Stimulated activated naive CD8-positive, alpha-beta T cell treated with anti-CD3 and anti-CD28 coated beads, Interleukin-15, Interleukin-2, amounts not matched to agents 100 ng/mL and 50 ng/mL, for 24 hours (primary cell): ENCODE measurements around the gene CDH23.

ENCODE experiments used
- H3K27ac Mint-ChIP-seq: one replicate; pipeline ENCODE4 v1.8.0; 2021; ENCODE audit warnings: mild to moderate bottlenecking, mixed read lengths
- H3K27me3 Mint-ChIP-seq: one replicate; pipeline ENCODE4 v1.8.0; 2021; ENCODE audit warnings: mixed read lengths
- H3K36me3 Mint-ChIP-seq: one replicate; pipeline ENCODE4 v1.8.0; 2021; ENCODE audit warnings: low read depth, mixed read lengths
- H3K4me1 Mint-ChIP-seq: one replicate; pipeline ENCODE4 v1.8.0; 2021; ENCODE audit warnings: low read depth, mixed read lengths
- H3K4me3 Mint-ChIP-seq: one replicate; pipeline ENCODE4 v1.8.0; 2021; ENCODE audit warnings: mild to moderate bottlenecking, mixed read lengths
- H3K9me3 Mint-ChIP-seq: one replicate; pipeline ENCODE4 v1.8.0; 2021; ENCODE audit warnings: mixed read lengths

Gene CDH23

DNA sequence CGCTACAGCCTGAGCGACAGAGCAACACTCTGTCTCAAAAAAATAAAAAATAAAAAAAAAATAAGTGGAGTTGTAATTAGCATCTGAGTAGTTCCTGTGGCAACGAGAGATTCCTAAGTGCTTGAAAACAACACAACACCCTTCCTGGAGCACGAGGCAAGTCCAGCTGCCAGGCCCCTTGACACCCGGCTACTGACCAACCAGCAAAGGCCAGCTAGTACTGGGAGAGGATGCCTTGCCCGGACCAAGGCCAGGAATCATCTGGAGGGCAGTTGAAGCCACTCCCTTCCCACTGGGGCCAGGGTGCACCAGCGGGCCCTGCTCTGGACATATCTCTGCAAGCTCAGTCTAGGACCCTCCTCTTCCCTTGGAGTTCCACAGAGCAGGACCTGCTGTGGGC, 322.3 kb downstream of the CDH23 start:
- H3K9me3 Mint-ChIP-seq = no peaks in the 10 kb centered on the region
- H3K27me3 Mint-ChIP-seq = no peaks in the 10 kb centered on the region
- H3K27ac Mint-ChIP-seq = no peak overlapping the region
- H3K4me1 Mint-ChIP-seq = peaks cover 54% of the 10 kb centered on the region
- no peaks in the 10 kb centered on the region for H3K36me3 Mint-ChIP-seq
- H3K4me3 Mint-ChIP-seq = no peak overlapping the region

- Mint-ChIP-seq H3K4me3 (no peak within 1 kb of the TSS), H3K27me3 (no peaks in the 10 kb centered on the region), H3K36me3 (no peaks in the 10 kb centered on the region), H3K4me1 (peaks cover 54% of the 10 kb centered on the region), H3K27ac (no peak within 1 kb of the TSS), H3K9me3 (no peaks in the 10 kb centered on the region)
Observed at GRCh38 chr10:71719464-71720201, 322.9 kb downstream of the CDH23 start, which contains the start of gene C10orf105. Gene C10orf105 (minus strand): TSS chr10:71719778. CDS start chr10:71716337, 3,441 bp downstream.

DNA sequence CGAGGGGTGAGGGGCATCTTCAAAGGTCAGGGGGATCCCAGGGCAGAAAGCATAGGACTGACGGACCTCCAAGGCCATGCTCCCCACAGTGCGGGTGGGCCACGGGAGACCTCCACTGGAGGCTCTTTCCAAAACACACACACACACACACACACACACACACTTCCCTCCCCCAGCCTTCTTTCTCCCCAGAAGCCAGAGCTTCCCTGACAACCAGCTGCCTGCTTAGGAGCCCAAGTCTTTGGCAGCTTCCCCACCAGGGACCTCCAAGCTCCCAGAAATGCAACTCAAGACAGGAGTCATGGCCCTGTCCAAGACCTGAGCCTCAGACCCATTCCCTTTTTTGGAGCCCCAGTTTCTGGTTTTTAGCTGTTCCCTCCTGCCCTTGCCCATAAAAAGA, 323.6 kb downstream of the CDH23 start:
- Mint-ChIP-seq H3K27ac (no peak overlapping the region), H3K4me3 (no peak overlapping the region), H3K36me3 (no peaks in the 10 kb centered on the region)

GRCh38 chr10:71721313-71721712, 324.6 kb downstream of the CDH23 start:
- Mint-ChIP-seq H3K27ac (peak overlapping the region; percentile 26), H3K4me1 (peaks cover 56% of the 10 kb centered on the region), H3K9me3 (no peaks in the 10 kb centered on the region), H3K4me3 (no peak overlapping the region), H3K36me3 (no peaks in the 10 kb centered on the region), H3K27me3 (no peaks in the 10 kb centered on the region)

More for the DNA sequence above, 323.6 kb downstream of the CDH23 start:
- Mint-ChIP-seq H3K27me3 (no peaks in the 10 kb centered on the region), H3K4me1 (peaks cover 56% of the 10 kb centered on the region), H3K9me3 (no peaks in the 10 kb centered on the region)

DNA sequence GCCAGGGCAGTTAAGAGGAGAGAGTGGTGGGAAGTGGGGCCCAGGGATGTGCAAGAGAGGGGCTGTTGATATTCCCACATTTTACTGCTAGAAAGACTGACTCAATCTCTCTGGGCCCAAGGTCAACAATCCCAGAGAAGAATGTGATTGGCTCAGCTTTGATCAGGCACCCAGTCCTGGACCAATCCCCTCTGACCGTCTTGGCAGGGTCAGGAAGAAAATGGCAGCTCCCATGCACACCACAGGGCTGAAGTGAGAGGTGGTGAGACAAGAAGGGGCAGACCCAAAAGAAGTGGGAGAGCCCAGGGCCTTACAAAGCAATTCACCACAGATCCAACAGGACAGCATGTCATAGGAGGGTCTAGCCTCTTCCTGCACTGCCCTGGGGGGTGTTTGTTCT, 326.1 kb downstream of the CDH23 start:
- H3K4me1 Mint-ChIP-seq = peaks cover 58% of the 10 kb centered on the region

DNA sequence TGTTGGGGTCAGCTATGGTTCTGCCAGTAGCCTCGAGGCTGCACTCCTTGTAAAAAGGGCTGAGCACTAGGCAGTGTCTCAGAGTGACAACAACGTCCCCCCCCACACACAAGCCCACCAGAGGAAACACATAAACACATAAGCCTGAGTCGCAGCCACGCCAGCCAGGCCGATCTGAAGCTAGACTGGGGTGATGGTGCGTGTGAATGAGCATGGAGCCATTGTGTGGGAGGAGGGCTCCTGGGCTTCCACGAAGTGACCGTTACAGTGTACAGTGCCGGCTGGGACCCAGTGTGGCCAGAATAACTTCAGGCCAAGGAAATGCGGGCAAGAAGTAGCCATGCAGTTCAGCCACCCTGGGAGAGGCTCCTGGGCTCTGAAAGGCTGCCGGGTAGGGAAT, 326.6 kb downstream of the CDH23 start:
- Mint-ChIP-seq H3K9me3 (no peaks in the 10 kb centered on the region), H3K27me3 (no peaks in the 10 kb centered on the region), H3K36me3 (no peaks in the 10 kb centered on the region), H3K27ac (peak overlapping the region; percentile 65), H3K4me1 (peaks cover 63% of the 10 kb centered on the region), H3K4me3 (no peak overlapping the region)

More for the DNA sequence above, 326.1 kb downstream of the CDH23 start:
- Mint-ChIP-seq H3K27ac (peak overlapping the region; percentile 34), H3K4me3 (no peak overlapping the region), H3K27me3 (no peaks in the 10 kb centered on the region), H3K36me3 (no peaks in the 10 kb centered on the region), H3K9me3 (no peaks in the 10 kb centered on the region)

DNA sequence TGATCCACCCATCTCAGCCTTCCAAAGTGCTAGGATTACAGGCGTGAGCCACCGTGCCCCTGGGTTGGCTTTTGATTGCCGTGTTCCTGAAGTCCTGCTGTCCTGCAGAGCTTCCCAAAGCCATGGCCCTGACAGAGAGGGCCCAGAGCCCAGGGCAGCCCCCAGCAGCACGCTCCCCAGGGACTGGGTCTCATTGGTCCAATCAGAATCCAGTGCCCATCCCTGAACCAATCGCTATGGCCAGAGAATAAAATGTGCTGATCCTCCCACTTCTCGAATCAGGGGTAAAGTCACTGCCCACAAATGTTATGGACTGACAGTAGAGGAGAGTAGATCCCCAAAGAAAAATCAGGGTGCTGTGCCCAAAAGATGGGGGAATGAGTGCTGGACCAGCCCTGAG, 327.8 kb downstream of the CDH23 start:
- Mint-ChIP-seq H3K4me3 (no peak overlapping the region), H3K36me3 (no peaks in the 10 kb centered on the region), H3K9me3 (no peaks in the 10 kb centered on the region), H3K27ac (peak overlapping the region; percentile 99), H3K27me3 (no peaks in the 10 kb centered on the region), H3K4me1 (peaks cover 75% of the 10 kb centered on the region)

DNA sequence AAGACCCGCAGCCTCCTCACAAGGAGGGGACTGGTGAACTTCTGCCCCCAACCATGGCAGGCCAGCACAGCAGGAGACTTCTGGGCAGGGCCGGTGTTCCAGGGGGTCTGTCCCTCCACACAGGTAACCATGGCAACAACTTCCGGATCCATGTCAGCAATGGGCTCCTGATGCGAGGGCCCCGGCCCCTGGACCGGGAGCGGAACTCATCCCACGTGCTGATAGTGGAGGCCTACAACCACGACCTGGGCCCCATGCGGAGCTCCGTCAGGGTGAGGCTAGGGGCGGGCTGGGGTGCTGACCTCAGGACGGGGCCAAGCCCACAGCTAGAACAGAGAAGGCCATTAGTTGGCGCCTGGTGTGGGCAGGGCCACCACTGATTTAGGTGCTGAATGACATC, 328.5 kb downstream of the CDH23 start:
- H3K27ac Mint-ChIP-seq = peak overlapping the region; percentile 99
- no peaks in the 10 kb centered on the region for H3K36me3 Mint-ChIP-seq
- no peaks in the 10 kb centered on the region for H3K27me3 Mint-ChIP-seq
- H3K4me1 Mint-ChIP-seq = peaks cover 82% of the 10 kb centered on the region
- no peaks in the 10 kb centered on the region for H3K9me3 Mint-ChIP-seq
- H3K4me3 Mint-ChIP-seq = peak overlapping the region; percentile 69

GRCh38 chr10:71725998-71726579, 329.4 kb downstream of the CDH23 start:
- Mint-ChIP-seq H3K36me3 (no peaks in the 10 kb centered on the region), H3K9me3 (no peaks in the 10 kb centered on the region), H3K27ac (peak overlapping the region; percentile 99), H3K4me3 (peak overlapping the region; percentile 69), H3K4me1 (peaks cover 87% of the 10 kb centered on the region), H3K27me3 (no peaks in the 10 kb centered on the region)

- no peaks in the 10 kb centered on the region for H3K27me3 Mint-ChIP-seq
Observed at GRCh38 chr10:71726580-71727104, 329.9 kb downstream of the CDH23 start.

DNA sequence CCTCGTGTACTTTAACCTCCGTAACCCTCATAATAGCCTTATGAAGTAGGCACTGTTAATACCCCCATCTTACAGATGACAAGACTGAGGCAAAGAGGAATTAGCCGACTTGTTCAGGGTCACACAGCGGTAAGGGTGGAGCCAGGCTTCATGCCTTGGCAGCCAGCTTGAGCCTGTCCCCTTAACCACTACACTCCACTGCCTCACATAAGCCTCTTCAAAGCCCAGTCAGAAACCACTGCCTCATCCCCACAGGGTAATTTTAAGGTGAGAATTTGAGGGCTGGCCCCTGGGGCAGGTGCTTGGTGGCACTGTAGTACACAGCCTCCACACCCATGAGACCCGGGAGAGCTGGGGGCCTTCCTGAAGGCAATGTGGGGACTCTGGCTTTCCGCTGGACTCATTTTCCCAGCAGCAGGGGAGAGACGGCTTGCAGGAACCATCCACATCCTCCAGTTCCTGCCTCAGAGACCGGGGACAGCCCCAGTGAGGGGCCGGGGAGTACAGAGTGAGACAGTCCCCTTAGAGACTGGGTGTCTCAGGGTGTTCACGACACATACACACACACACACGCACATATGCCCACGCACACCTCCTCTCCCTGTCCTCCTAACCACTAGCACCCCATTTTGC, 330.5 kb downstream of the CDH23 start:
- peak overlapping the region; percentile 99 for H3K27ac Mint-ChIP-seq
- H3K36me3 Mint-ChIP-seq = no peaks in the 10 kb centered on the region
- H3K4me3 Mint-ChIP-seq = peak overlapping the region; percentile 69
- no peaks in the 10 kb centered on the region for H3K27me3 Mint-ChIP-seq
- H3K4me1 Mint-ChIP-seq = peaks cover 98% of the 10 kb centered on the region
- no peaks in the 10 kb centered on the region for H3K9me3 Mint-ChIP-seq

More at GRCh38 chr10:71726580-71727104, 329.9 kb downstream of the CDH23 start:
- Mint-ChIP-seq H3K36me3 (no peaks in the 10 kb centered on the region), H3K9me3 (no peaks in the 10 kb centered on the region), H3K4me3 (peak overlapping the region; percentile 69), H3K4me1 (peaks cover 92% of the 10 kb centered on the region), H3K27ac (peak overlapping the region; percentile 99)

DNA sequence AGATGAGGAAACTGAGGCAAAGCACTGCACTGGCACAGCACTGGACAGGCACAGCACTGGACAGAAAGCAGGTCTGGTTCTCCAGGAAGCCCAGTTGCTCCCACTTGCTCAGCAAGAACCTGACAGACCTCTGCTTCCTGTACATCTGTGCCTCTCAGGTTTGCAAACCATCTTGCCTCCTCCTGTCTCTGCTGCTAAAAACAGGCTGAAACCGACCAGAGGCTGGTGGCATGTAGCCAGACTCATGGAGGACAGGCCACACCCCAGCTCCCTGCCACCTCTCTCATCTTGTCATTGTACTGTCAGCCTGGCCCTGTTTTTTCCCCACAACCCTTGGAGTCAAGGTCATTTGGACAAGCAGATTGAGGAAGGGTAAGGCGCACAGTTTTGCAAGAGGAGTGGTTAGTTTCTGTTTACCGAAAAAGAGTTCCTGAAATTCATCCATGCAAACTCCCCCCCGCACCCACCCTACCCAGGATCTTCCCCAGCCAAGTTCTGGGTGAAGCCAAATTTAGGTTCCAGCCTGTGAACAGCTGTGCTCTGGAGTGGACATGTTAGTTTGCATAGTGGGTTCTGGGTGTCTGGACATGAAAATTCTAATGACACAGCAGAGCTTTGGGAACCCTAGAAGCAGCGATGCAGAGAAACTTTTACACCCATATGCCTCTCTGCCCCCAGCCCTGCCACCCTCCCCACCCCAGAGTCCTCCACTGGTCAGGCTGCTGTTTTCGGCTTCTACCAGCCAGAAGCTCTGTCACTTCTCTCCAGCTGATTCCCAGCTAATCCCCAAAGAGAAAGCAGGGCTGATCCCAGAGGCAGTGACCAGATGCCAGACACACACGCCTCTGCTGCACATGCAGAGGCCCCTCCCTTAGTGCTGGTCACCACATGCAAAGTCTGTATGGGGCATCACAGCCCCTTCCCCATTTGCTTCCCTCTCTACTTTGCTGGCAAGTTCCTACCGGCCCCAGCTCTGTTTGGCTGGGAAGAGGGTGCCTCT, 331.3 kb downstream of the CDH23 start:
- Mint-ChIP-seq H3K4me3 (peak overlapping the region; percentile 69), H3K4me1 (peaks cover 100% of the 10 kb centered on the region), H3K36me3 (no peaks in the 10 kb centered on the region), H3K9me3 (no peaks in the 10 kb centered on the region), H3K27ac (peak overlapping the region; percentile 99), H3K27me3 (no peaks in the 10 kb centered on the region)

DNA sequence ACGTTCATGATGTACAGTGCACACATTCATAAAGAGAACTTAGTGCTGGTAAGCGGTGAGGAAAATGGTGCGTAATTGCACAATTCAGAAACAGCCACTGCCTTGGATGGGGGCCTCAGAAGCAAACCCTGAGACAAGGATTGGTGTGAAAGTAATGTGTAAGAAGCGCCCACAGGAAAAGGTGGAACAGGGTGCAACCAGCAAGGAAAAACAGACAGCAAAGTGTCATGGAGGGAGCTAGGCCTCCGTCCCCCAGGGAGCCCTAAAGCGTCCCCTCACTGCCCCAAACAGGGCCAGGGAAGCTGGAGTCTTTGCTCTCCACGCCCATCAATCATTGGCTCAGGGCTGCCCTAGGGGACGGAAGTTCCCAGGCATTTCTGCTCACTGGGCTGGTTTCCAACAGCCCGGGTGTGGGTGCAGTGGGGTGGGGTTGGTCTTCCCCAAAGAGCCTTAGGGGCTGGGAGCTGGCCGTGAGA, 332.5 kb downstream of the CDH23 start:
- H3K4me3 Mint-ChIP-seq = peak overlapping the region; percentile 42
- no peaks in the 10 kb centered on the region for H3K36me3 Mint-ChIP-seq
- H3K27ac Mint-ChIP-seq = peak overlapping the region; percentile 99
- H3K9me3 Mint-ChIP-seq = no peaks in the 10 kb centered on the region
- H3K27me3 Mint-ChIP-seq = no peaks in the 10 kb centered on the region
- peaks cover 98% of the 10 kb centered on the region for H3K4me1 Mint-ChIP-seq

DNA sequence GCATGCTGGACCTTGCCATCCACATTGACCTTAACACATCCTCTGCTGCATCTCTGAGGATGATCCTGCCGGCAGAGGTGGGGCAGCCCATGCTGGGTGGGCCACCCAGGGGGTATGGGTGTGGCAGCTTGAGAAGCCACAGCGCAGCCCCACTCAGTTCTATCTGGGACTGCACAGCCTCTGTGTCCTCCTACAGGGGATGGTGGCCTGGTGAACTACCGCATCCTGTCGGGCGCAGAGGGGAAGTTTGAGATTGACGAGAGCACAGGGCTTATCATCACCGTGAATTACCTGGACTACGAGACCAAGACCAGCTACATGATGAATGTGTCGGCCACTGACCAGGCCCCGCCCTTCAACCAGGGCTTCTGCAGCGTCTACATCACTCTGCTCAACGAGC, 335.1 kb downstream of the CDH23 start:
- H3K4me1 Mint-ChIP-seq = peaks cover 98% of the 10 kb centered on the region

More for the DNA sequence above, 335.1 kb downstream of the CDH23 start:
- no peak overlapping the region for H3K4me3 Mint-ChIP-seq
- no peaks in the 10 kb centered on the region for H3K27me3 Mint-ChIP-seq
- H3K9me3 Mint-ChIP-seq = no peaks in the 10 kb centered on the region
- H3K36me3 Mint-ChIP-seq = no peaks in the 10 kb centered on the region
- peak overlapping the region; percentile 99 for H3K27ac Mint-ChIP-seq
